GM21723 (cell line): ENCODE measurements around the gene CHCHD3.
"Not testable (repeated sequence)": the region's sequence is repeated elsewhere in the genome, so short reads cannot be mapped to it uniquely, and the experiment has no call there.

ENCODE experiments used
- ATAC-seq: cut with Tn5 transposase; IDR thresholded peaks from one replicate; pipeline ENCODE4 v1.9.1; 2021; ENCODE audit warnings: mild to moderate bottlenecking, moderate library complexity; ENCODE audit not compliant: unreplicated experiment

CHCHD3 gene

DNA sequence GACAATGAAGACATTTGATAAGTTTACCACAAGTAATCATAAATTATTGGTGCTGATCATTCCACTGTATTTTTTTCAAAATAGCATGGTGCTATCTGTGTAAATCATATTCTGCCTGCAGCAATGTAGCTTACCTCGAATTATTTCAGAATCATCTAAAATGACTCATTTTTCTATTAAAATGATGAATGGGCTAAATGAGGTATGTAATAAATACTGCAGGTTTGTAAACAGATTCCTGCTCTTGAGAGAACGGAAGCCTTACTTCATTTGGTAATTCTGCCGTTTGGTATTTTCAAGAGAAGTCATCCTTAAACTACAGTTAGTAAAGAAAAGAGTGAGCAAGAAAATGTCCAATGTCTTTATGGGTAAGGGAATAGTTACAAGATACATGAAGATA is 115.9 kb downstream of the CHCHD3 start:
- no peak for ATAC-seq

- no peak for ATAC-seq
These were observed 117.0 kb downstream of the CHCHD3 start for GRCh38 chr7:132964876-132965275.

DNA sequence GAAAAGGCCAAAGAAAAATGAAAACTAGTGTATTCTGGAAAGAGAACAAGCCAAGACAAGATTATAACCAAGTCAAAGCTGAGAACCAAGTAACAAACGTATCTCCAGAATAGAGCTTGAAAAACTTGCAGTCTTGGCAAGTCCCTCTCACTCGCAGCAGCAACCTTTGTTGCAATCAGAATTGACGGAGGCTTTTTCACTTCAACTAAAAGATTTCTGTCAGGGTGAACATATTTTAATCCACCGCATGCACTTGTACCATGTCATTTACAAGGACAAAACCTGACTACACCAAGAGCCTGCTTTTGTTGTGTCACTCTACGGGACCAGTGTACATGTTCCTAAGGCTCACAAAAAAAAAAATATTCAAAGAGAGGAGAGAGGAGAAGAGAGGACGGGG is 122.0 kb downstream of the CHCHD3 start:
- ATAC-seq: no peak

DNA sequence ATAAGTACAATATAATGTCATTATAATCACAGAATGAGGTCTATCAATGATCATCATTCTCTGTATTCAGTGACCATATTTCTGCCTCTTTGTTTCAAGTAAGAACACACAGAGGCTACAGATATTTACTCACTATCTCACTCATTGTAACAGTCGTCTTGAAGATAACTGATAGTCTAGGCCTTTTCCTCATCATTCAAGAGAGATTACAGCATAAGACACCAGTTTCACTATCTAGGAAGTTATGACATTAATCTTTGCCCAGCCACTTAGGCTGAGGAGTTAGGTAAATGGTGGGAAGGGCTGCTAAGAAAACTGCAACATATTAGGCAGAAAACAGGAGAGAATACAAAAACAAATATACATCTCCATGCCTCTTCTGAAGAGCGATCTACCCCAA is 125.3 kb downstream of the CHCHD3 start:
- ATAC-seq: no peak

DNA sequence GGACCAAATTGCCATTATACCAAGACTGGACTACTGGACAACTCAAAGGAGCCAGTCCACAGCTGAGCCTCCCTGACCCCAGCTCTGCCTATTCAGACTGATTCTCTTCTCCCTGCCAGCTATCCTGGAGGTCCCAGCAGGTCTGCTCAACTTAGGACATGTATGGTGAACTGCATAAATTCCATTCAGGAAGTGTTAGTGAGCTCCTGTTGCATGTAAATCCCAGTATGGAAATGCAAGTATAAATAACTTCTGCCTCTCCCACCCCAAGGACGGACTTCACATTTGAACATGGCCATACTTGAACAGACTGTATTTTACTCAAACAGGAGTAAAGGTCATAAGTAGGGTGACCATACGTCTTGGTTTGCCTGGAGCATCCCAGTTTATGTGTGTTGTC is 128.4 kb downstream of the CHCHD3 start:
- ATAC-seq: no peak

- no peak for ATAC-seq
These were observed 131.2 kb downstream of the CHCHD3 start for GRCh38 chr7:132950725-132951124.

DNA sequence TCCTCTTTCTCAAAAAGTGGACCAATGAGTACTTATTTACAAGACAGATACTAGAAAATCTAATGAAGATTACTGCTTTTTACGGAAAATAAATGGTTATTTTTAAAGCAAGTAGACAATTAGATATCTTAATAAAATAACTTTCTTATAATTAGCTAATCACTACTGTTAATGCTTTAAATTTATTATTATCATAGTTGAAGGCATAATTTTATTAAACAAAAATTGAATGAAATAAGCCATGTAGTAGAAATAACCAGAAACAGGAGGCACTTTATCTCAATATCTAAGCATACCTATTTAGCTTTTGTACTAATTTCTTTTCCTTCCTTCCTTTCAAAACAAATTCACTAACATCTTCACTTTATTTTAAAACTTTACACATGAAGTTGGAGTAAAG is 134.9 kb downstream of the CHCHD3 start:
- ATAC-seq: no peak

DNA sequence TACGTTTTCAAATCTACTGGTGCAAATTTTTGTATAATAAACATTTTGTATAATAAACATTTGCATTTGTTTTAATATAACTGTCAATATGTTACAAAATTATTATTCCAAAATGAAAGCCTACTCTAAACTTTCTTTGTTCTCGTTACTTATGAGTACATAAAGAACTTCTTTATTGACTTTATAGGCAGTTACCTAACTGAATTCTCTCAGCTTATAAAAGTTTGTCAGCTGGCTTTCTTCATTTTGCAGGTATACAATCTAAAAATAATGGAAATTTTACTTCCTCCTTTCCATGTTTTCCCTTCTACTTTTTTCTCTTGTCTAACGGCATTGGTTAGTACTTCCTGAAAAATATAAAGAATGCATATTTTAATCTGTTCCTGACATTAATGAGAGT is 137.1 kb downstream of the CHCHD3 start:
- ATAC-seq: no peak

DNA sequence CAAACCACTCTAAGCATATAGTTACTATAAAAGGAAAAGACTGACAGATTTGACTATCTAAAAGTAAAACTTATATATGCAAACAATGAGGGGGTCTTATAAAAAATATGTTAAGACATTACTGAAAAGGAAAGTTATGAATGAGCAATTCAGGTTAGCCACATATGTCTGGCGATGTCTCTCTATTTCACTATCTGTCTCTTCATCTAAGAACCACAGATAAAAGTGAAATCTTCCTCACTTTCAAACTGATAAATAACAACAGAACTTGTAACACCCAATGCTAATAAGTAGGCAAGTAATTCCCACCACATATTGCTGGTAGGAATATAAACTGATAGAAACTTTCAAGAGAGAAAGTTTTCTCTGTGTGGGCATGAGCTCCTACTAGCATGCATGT is 138.2 kb downstream of the CHCHD3 start:
- no peak for ATAC-seq

DNA sequence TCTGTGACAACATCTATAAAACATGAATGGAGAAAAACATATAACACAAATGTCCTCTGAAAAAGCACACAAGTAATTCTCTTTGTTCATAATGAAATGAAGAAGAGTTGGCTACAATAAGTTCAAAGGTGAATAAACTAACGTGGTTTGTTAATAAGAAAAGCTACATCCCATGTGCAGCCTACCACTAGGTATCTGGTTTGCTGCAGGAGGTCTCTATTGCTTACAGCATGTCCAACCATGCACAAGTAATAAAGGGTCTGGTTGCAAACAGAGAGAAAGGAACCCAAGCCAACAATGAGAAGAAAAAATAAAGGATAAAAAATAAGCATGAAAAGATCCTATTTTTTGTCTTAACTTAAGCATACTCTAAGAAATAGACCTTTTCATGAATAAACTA is 139.2 kb downstream of the CHCHD3 start:
- no peak for ATAC-seq

DNA sequence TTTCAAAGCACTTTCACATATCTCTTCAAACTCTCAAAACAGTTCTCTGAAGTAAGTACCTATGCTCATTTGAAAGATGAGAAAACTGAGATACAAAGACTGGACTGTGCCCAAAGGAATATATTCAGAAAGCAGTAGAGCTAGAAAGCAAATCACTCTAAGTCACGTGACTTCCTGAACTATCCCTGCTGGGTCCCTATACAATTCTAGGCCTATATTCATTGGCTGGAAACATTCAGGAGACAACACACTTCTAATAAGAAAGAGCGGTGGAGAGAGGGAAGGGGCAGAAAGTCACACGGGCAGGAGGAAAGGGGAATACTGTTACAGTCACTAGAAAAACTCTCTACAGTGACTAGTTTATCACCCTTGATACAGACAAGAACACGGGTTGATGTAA is 140.0 kb downstream of the CHCHD3 start:
- ATAC-seq: no peak

- no peak for ATAC-seq
These were observed 140.5 kb downstream of the CHCHD3 start for GRCh38 chr7:132941428-132941827.

GRCh38 chr7:132940084-132940483 is 141.8 kb downstream of the CHCHD3 start:
- ATAC-seq: no peak

DNA sequence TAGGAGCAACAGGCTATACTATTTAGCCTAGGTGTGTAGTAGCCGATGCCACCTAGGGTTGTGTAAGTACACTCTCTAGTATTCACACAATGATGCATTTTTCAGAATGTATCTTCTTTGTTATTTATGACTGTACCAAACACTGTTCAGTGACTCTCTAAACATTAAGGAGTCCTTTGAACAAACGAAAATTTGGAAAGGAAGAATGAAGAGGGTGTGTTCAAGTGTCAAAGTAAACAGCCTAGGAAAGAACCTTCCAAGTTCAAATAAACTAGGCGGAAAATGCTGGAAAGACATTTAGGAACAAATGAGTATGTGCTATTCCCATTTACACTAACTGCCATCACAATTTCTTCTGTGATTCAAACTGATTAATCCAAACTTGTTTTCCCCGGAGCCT is 142.4 kb downstream of the CHCHD3 start:
- no peak for ATAC-seq

DNA sequence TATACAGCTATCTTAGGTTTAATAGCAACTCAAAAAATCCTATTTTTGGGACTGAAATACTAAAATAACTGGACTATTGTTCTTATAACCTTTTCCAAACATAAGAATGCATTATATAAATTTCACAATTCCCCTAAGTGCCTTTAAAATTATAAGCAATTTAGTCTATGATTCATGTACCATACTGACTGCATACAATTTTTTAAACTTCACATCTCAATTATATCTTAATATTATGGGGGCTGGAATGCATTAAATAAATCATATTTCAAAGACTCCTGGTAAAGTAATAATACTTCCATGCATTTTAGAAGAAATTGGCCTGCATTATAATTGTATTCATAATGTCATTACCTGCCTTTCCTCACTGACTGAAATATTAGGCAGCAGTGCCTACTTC is 144.6 kb downstream of the CHCHD3 start:
- no peak for ATAC-seq

DNA sequence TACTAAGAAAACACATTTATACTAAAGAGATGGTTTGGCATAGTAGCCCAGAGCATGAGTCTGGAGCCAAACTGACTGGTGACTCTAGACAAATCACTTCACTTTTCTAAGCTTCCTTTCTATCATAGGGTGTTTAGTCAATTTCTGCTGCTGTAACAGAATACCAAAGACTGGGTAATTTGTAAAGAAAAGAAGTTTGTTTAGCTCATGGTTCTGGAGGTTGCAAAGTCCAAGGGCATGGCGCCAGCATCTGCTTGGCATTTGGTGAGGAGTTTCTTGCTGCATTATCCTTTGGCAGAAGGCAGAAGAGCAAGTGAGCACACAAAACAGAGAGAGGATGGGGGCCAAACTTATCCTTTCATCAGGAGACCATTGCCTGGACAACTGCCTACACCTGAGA is 146.3 kb downstream of the CHCHD3 start:
- ATAC-seq: no peak

- ATAC-seq: no peak
These were observed 147.9 kb downstream of the CHCHD3 start for GRCh38 chr7:132934017-132934416.

DNA sequence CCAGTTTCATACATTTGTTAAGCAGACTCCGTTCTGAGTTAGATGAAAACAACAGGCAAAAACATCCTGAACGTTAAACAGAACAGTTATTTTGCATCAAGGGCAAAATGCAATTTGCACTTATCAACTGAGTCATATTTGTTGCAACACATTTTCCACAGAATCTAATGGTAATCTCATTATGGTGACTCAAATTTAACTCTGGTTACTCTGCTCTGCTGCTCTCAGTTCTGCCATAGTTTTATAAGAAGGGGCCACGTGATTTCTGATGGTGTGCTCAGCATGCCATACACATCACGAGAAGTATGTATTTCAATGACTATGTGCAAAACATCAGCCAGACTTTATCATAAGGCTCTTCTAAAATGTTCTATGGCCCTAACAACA is 148.8 kb downstream of the CHCHD3 start:
- ATAC-seq: no peak

- ATAC-seq: no peak
These were observed 149.4 kb downstream of the CHCHD3 start for GRCh38 chr7:132932296-132933071.

GRCh38 chr7:132930881-132931280 is 151.0 kb downstream of the CHCHD3 start:
- no peak for ATAC-seq

DNA sequence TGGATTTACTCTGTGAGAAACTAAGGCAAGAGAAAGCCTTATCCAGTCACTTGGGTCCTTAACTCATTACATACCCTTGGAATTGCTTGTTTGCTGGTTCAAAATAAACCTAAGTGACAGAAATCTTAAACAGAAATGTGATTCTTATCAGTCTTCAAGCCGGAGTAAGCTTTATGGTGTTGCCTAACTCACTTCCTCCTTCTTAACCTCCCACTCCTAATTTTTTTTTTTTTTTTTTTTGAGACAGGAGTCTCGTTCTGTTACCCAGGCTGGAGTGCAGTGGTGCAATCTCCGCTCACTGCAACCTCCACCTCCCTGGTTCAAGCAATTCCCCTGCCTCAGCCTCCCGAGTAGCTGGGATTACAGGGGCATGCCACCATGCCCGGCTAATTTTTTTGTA is 151.9 kb downstream of the CHCHD3 start:
- ATAC-seq: not testable (repeated sequence)

- ATAC-seq: no peak
These were observed 162.1 kb downstream of the CHCHD3 start for GRCh38 chr7:132919771-132920170.

DNA sequence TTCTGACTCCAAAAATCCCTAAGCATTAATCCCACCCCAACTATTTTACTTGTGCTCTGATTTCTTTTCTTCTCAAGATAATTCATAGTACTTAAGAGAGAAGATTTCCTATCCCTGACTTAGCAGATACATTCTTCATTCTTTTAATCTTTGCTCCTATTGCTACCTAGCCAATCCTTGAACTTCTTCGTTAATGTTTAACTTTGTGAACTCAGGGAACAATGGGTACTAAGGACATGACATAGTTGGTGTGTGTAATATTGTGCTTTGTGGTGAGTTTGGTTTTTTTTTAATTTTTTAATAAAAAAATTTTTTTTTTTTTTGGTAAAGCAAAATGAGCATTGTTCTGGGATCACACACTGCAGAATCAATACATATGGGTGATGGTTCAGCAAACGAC is 166.2 kb downstream of the CHCHD3 start:
- ATAC-seq: no peak
